A673 (cell line): ENCODE results near the gene COL4A6.

ENCODE experiments used
- EZH2 ChIP-seq: fragments of 200-600 bp; sonication (generic); IDR thresholded peaks from 2 replicates; pipeline ENCODE4 v1.6.1; 2017; ENCODE audit warnings: borderline replicate concordance, low read depth, mild to moderate bottlenecking, mixed read lengths, antibody characterized with exemption, low read length; ENCODE audit not compliant: poor library complexity, severe bottlenecking
- TF ChIP-seq, protein P1 (sequence below): fragments of 300-800, 200-600 bp; sonication (generic); conservative IDR thresholded peaks from 2 replicates; pipeline ENCODE4 v1.5.1; 2017; ENCODE audit warnings: low read depth, mild to moderate bottlenecking, antibody characterized with exemption, low read length, moderate library complexity, mixed read lengths

GRCh38 chrX:108245462-108245861 lies 192.8 kb downstream of the COL4A6 start:
- TF ChIP-seq, protein P1, sequence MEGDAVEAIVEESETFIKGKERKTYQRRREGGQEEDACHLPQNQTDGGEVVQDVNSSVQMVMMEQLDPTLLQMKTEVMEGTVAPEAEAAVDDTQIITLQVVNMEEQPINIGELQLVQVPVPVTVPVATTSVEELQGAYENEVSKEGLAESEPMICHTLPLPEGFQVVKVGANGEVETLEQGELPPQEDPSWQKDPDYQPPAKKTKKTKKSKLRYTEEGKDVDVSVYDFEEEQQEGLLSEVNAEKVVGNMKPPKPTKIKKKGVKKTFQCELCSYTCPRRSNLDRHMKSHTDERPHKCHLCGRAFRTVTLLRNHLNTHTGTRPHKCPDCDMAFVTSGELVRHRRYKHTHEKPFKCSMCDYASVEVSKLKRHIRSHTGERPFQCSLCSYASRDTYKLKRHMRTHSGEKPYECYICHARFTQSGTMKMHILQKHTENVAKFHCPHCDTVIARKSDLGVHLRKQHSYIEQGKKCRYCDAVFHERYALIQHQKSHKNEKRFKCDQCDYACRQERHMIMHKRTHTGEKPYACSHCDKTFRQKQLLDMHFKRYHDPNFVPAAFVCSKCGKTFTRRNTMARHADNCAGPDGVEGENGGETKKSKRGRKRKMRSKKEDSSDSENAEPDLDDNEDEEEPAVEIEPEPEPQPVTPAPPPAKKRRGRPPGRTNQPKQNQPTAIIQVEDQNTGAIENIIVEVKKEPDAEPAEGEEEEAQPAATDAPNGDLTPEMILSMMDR = peak; percentile 25; the same call in 1 of the 2 replicates
- no peak for TF ChIP-seq EZH2
